ENCODE results near the gene UBN2. TPM values are rescaled to one million over a fixed set of nuclear protein-coding genes. Genes with fewer than 3 reads are reported as not detected.
"Not testable (repeated sequence)": the region's sequence is repeated elsewhere in the genome, so short reads cannot be mapped to it uniquely, and the experiment has no call there.

The UBN2 gene
- total RNA-seq, 1 experiment from 2014 or later, result 39.0 TPM

GRCh38 chr7:139317939-139318505 lies 87.0 kb downstream of the UBN2 start (continued):
- TF ChIP-seq ZNF416 (CRISPR knock-in tag; IDR thresholded peaks at IDR 0.05), result no peak
- no peak for TF ChIP-seq USF2 (CRISPR knock-in tag; IDR thresholded peaks at IDR 0.05)
- no peak for TF ChIP-seq JUN (CRISPR knock-in tag; IDR thresholded peaks at IDR 0.05)
- TF ChIP-seq GRHL2 (CRISPR knock-in tag; IDR thresholded peaks at IDR 0.05; ENCODE audit: insufficient replicate concordance, severe bottlenecking), result no peak

- Mint-ChIP-seq H3K4me1 (peaks cover 8% of the 10 kb centered on the region), H3K9me3 (no peaks in the 10 kb centered on the region), H3K27ac (peak overlapping the region; percentile 63; the same call in 1 of the 2 replicates), H3K36me3 (no peaks in the 10 kb centered on the region), H3K27me3 (ENCODE audit: low read depth) (no peaks in the 10 kb centered on the region), H3K4me3 (no peak overlapping the region)
- POLR2A ChIA-PET, result interaction anchor here (0.6 to 1.4 kb wide), 3 partner anchors 38 to 458 kb away, joined by 3 read pairs; partner anchors contain the start of gene LUC7L2
- CTCF ChIA-PET, result interaction anchor here (0.6 to 2.5 kb wide), 22 partner anchors 8 to 304 kb away, joined by 3 to 21 read pairs (median 4); partner anchors contain the start of gene KLRG2
- peak; percentile 18 for DNase-seq (ENCODE audit: low spot score)
- peak; percentile 77 for ATAC-seq
- no peak for TF ChIP-seq MLX (CRISPR knock-in tag; IDR thresholded peaks at IDR 0.05)
- TF ChIP-seq TCF7 (CRISPR knock-in tag; IDR thresholded peaks at IDR 0.05; ENCODE audit: low read depth), result no peak
- no peak for TF ChIP-seq CTCF (IDR thresholded peaks at IDR 0.05)
- no peak for TF ChIP-seq CDX4 (CRISPR knock-in tag; IDR thresholded peaks at IDR 0.05; ENCODE audit: borderline replicate concordance)
- TF ChIP-seq ZNF671 (CRISPR knock-in tag; IDR thresholded peaks at IDR 0.05), result no peak
- no peak for TF ChIP-seq RELA (CRISPR knock-in tag; IDR thresholded peaks at IDR 0.05; ENCODE audit: borderline replicate concordance)
These were observed 90.2 kb downstream of the UBN2 start for GRCh38 chr7:139321071-139321745.

GRCh38 chr7:139324709-139325108 lies 93.7 kb downstream of the UBN2 start:
- H3K4me3 Mint-ChIP-seq; DNase-seq (ENCODE audit: low spot score); H3K27me3 Mint-ChIP-seq (ENCODE audit: low read depth); H3K36me3 Mint-ChIP-seq; H3K9me3 Mint-ChIP-seq; H3K27ac Mint-ChIP-seq; ATAC-seq; POLR2A ChIA-PET; H3K4me1 Mint-ChIP-seq: not testable (repeated sequence)
- CTCF ChIA-PET, result interaction anchor here (2.6 kb wide), 1 partner anchor 15 kb away, joined by 7 read pairs; no protein-coding TSS in a partner anchor
- 0 out of 2 replicates have a peak, but pooled peaks have one; percentile 17 for TF ChIP-seq ZNF121 (CRISPR knock-in tag; IDR thresholded peaks at IDR 0.05)

GRCh38 chr7:139328375-139328774 lies 97.3 kb downstream of the UBN2 start:
- H3K27ac Mint-ChIP-seq, result no peak overlapping the region
- H3K9me3 Mint-ChIP-seq, result no peaks in the 10 kb centered on the region
- H3K27me3 Mint-ChIP-seq (ENCODE audit: low read depth), result no peaks in the 10 kb centered on the region
- no peak for DNase-seq (ENCODE audit: low spot score)
- no peaks in the 10 kb centered on the region for H3K4me1 Mint-ChIP-seq
- no peak for ATAC-seq
- ChIA-PET CTCF (no interaction called here), POLR2A (no interaction called here)
- H3K36me3 Mint-ChIP-seq, result no peaks in the 10 kb centered on the region
- H3K4me3 Mint-ChIP-seq, result no peak overlapping the region
- TF ChIP-seq NFE2L1 (CRISPR knock-in tag; IDR thresholded peaks at IDR 0.05), result no peak
- TF ChIP-seq ZNF532 (CRISPR knock-in tag; IDR thresholded peaks at IDR 0.05; ENCODE audit: borderline replicate concordance), result no peak
- no peak for TF ChIP-seq PREB (CRISPR knock-in tag; IDR thresholded peaks at IDR 0.05; ENCODE audit: borderline replicate concordance)
- TF ChIP-seq NR3C1 (CRISPR knock-in tag; conservative IDR thresholded peaks at IDR 0.05; ENCODE audit: low read depth), result no peak
- TF ChIP-seq NR1H2 (CRISPR knock-in tag; IDR thresholded peaks at IDR 0.05), result no peak
